ENCODE measurements around the gene SRP68.
"Not testable (repeated sequence)": the region's sequence is repeated elsewhere in the genome, so short reads cannot be mapped to it uniquely, and the experiment has no call there.

SRP68 gene

DNA sequence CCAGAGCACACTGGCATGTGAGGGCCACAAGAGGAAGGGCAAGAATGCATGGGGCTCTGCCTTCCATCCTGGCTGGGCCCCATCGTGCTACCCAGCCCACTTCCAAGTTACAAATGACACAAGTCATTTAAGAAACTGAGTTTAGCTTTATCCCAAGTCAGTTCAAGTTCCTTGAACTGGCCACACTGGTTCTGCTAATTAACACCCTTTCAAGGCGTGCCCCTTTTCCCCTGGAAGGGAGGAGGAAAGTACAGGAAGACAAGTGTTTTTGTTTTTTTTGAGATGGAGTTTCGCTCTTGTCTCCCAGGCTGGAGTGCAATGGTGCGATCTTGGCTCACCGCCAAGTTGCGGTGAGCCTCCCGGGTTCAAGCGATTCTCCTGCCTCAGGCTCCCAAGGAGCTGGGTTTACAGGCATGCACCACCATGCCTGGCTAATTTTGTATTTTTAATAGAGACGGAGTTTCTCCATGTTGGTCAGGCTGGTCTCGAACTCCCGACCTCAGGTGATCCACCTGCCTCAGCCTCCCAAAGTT lies 27.8 kb downstream of the SRP68 start:
- not testable (repeated sequence) for DNase-seq

DNA sequence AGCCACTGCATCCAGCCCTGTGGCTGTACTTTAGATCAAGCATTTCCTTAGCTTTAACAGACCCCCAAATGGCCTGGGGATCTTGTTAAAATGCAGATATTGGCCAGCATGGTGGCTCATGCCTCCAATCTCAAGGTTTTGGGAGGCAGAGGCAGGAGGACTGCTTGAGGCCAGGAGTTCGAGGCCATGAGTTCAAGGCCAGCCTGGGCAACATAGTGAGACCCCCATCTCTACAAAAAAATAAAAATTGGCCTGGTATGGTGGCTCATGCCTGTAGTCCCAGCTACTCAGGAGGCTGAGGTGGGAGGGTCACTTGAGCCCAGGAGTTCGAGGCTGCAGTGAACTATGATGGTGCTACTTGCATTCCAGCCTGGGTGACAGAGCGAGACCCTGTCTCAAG lies 29.4 kb downstream of the SRP68 start:
- DNase-seq = not testable (repeated sequence)

GRCh38 chr17:76040376-76040775 lies 31.9 kb downstream of the SRP68 start:
- DNase-seq = no peak

DNA sequence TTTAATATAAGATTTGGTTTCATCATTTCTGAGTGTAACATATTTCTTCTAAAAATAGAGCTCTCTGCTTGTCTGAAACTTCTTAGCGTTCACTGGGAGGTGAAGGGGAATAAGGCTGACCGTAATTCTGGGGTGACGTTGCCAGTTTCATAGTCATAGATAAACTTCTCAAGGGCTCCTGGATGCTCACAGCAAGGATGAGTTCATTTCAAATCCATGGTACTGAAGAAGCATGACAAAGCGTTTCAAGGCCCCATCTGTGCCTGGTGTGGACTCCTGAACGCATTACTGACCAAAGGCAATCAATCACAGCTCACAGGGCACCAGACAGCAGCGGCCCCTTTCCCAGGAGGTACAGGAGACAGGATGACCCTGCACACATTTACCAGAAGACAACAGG lies 33.2 kb downstream of the SRP68 start:
- DNase-seq = no peak

DNA sequence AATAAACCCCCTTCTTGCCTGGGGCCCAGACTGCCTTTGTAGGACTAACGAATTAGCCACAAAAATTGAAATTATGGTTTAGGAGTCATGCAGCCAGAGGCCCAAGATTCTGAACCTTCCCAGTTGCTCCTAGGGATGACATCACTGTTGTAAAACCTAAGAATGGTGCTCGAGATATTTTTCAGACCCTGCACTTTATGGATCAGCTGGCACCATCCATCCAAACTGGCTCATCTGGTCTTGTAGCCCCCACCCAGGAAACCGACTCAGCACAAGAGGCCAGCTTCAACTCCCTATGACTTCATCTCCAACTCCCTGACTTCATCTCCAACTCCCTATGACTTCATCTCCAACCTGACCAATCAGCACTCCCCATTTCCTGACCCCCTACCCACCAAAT lies 34.3 kb downstream of the SRP68 start:
- no peak for DNase-seq

DNA sequence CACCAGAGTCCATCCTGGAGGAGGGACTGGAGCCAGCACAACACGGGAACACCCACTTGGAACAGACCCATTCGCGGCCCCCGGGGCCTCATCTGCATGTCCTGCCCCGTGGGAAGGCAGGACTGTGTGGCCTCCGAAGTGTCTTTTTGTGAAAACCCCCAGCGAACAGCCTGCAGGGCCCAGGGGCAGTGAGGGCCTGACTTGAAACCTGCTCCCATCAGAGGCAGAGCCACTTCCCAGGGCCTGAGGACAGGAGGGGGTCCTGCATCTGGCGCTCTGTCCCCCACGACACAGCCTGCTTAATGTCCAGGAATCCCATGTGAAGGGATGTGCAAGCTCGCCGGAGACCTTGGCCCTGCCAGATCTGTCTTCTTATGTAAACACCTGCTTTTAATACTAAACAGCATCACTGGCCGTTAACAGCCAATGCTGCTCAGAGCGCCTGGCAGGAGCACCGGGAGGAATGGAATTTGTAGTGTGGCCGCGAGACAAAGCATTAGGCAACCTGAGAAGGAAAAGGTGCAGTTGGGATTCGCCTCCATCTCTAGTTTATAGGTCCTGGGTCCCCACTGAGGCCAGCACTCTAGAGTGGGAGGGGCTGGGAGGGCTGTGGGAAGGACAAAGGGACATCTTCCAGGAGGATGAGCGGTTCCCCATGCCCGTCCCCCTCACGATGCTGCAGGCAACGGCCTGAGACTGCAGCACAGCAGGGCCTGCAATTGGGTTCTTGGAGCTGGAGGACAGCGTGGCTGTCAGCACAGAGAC lies 35.6 kb downstream of the SRP68 start:
- DNase-seq = no peak

GRCh38 chr17:76034428-76035350 lies 37.6 kb downstream of the SRP68 start:
- no peak for DNase-seq

GRCh38 chr17:76033139-76033538 lies 39.2 kb downstream of the SRP68 start:
- DNase-seq = no peak

DNA sequence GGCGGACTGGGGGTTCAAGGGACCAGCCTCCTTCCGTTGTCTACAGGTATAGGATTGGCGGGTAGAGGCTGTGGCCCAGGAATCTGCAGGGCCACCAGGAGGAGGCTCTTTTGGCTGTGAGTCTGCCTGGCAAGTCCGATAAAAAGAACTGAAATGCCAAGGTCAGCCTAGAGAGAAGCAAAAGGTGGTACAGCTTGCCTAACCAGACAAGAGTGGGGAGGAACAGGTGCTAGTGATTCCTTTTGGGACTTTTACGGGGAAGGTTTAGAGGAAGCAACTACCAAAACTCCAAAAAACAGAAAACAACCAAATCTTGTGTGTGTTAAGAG lies 39.6 kb downstream of the SRP68 start:
- no peak for DNase-seq

- no peak for DNase-seq
Observed at GRCh38 chr17:76032073-76032779, 40.1 kb downstream of the SRP68 start.

GRCh38 chr17:76027159-76027839 lies 45.0 kb downstream of the SRP68 start, which contains the start of gene EVPL:
Gene EVPL, minus strand, starts transcription at chr17:76027306. Its CDS starts 108 bp downstream, at chr17:76027198.
- no peak for DNase-seq

DNA sequence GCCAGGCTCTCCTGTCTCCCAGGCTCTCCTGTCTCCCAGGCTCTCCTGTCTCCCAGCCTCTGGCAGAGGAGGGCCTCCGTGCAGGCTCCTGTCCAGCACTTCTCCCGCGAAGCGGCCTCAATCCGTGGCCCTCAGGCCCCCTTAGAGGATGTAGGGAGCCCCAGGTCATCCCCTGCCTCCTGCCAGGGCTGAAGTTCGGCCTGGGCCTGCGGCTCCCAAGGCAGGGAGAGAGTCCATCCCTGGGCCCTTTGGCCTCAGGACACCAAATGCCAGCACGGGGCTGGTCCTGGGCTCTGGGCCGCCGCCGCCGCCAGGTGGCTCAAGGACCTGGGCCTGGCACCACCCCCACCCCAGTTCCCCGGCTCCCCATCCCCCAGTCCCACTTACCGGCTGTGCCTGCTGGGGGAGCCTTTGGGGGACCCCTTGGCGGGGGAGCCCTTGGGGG lies 45.6 kb downstream of the SRP68 start:
- DNase-seq = no peak

DNA sequence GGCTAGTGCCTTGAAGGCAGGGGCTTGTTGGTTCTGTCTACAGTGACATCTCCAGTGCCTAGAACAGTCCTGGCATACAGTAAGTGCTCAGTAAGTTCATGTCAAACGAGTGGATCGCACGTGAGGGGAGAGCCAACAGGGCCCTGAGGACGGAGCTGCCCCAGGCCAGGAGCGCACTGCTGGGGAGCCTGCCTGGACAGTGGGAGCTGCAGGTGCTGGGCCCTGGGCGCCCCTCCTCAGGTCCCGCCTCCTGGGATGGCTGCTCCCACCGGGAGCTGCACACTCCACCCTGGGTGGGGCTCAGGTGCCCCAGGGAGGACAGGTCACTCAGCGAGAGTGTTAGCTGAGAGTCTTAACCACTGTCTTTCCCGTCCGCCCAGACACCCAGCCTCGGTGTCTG lies 47.0 kb downstream of the SRP68 start:
- no peak for DNase-seq

DNA sequence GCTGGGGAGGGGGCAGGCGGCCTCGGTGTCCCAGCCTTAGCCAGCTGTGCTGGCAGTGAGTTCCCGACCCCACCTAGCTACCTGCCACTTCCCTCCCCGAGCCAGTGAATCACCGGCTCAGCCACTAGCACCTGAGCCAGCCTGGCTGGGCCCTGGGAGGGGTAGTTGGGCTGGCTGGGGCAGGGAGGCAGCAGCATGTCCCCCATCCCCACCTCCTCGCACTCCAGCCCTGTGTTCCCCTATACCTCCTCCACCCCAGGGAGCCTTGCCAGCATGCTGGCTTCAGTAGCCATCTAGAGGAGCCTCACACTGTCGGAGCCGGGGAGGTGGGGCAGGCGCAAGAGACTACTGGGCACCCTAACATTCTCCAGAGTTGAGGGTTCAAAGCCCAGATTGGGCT lies 48.0 kb downstream of the SRP68 start:
- no peak for DNase-seq

- no peak for DNase-seq
Observed at GRCh38 chr17:76023900-76024237, 48.4 kb downstream of the SRP68 start.

DNA sequence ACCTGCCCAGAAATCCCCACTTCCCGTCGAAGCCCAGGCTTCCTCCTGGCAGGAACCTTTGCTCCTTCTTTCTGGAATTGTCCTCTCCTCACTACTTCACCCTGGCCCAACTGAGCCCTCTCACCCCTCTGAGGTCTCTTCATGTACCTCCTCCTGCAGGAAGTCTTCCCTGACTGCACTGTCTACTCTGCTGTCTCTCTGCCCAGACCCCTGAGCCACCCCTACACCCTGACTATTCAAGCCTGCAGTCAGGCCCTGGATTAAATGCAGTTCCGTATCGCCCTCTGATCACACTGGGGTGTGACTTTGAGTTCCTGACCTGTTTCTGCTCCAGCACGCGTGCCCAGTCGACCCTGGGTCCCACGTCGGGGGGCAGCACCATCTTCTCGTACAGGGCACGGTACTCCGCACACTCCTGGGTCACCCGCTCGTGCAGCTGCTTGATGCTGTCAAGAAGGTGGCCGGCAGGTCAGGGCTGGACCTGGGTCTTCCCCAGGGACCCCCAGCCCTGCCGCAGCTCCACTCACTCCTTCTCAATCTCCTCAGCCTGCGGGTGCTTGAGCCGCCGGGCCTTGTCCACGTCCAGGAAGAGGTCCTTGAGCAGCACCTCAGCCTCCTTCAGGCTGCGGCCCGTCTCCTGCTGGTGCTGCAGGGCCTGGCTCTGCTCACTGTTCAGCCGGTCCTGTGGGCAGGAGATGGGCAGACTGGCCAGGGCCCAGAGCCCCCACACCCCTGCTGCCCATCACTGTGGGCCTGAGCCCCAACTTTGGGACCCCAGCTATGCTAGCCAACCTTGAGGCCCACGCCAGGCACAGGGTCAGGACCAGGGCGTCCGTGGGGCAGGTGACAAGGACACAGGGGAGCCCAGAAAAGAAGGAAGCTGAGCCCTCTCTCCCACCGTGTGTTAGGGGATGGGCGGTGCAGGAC lies 49.1 kb downstream of the SRP68 start:
- no peak for DNase-seq

- no peak for DNase-seq
Observed at GRCh38 chr17:76022285-76022684, 50.0 kb downstream of the SRP68 start.

DNA sequence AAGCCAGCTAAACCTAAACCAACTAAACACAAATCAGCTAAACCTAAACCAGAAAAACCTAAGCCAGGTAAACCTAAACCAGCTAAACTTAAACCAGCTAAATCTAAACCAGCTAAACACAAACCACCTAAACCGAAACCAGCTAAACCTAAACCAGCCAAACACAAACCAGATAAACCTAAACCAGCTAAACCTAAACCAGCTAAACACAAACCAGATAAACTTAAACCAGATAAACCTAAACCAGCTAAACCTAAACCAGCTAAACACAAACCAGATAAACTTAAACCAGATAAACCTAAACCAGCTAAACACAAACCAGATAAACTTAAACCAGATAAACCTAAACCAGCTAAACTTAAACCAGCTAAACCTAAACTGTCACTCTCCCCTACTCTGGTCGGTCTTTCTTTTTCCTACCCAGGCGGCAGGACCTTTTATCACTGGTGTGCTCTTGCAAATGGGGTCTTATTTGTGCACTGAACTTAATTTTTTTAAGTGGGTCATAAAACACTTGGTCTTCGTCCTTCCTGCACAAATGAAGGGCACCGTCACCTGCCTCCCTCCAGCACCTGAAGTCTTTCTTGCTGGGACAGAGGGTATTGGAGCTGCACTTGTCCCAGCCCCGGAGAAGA lies 52.4 kb downstream of the SRP68 start:
- DNase-seq = no peak

- DNase-seq = no peak
Observed at GRCh38 chr17:76018801-76019200, 53.5 kb downstream of the SRP68 start.

- DNase-seq = no peak
Observed at GRCh38 chr17:76018340-76018680, 54.0 kb downstream of the SRP68 start.

Measured in activated naive CD4-positive, alpha-beta T cell (primary cell).